ENCODE data around the gene ISG20.
"Not testable (repeated sequence)": the region's sequence is repeated elsewhere in the genome, so short reads cannot be mapped to it uniquely, and the experiment has no call there.

The ISG20 gene

DNA sequence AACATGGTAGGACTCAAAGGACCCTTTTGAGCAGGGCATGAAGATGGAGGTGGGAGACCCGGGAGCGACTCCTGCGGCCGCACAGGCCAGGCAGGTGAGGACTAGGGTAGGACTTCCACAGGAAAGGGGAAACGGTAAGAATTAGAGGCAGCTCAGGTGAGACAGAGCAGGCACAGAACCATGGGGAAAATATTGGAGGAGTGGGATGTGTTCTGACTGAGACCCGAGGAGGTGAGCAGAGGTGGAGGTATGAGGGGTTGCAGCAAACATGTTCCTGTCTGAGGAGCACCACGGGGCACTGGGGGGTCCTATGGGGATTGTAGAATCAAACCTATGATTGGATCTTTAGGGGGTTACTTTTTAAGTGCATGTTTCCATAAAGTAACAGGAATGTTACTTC is 1.4 kb upstream of the ISG20 start:
- DNase-seq: no peak

DNA sequence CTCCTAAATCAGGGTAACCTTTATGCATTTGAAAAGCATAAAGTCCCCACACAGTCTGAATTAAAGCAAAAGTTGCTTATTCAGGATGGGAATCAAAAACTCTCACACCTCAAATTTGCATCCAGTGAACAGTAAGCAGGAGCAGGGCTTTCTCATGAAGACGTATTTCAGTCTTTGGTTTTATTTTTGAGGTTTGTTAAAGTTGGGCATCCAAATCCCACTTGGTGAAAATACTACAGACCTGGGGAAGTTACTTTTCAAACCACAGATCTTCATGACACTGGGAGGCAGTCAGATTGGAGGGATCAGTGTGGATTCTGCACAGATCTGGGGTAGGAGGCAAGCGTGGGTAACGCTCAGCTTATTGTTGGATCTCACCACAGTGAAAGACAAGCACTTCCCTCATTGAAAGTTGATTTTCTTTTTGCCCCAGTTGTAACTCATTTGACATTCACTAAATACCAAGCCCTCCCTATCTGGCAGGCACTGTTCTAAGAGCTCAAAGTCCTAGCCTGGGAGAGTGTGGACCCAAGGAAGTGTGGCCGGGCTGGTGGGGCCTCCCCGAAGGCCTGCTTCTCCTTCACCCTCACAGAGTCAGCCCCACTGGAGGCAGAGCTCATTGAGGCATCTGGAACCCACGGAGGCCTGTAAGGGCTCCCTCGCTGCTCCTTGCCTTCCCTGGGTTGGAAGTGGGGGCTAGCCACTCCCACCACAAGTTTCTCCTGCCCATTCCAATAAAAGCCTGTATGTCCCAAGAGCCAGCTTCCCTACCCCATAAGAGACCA is 783 bp upstream of the ISG20 start:
- no peak for DNase-seq

DNA sequence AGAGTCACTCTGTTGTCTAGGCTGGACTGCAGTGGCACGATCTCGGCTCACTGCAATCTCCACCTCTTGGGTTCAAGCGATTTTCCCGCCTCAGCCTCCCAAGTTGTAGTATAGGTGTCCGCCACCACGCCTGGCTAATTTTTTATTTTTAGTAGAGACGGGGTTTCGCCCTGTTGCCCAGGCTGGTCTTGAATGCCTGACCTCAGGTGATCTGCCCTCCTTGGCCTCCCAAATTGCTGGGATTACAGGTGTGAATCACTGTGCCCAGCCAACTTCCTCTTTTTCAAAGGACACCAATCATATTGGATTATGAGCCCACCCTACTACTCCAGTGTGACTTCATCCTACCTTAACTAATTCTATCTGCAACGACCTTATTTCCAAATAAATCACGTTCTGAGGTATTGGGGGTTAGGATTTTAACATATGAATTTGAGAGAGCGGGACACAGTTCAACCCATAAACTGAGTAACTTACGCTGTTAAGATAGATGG is 3.2 kb downstream of the ISG20 start:
- no peak for DNase-seq

DNA sequence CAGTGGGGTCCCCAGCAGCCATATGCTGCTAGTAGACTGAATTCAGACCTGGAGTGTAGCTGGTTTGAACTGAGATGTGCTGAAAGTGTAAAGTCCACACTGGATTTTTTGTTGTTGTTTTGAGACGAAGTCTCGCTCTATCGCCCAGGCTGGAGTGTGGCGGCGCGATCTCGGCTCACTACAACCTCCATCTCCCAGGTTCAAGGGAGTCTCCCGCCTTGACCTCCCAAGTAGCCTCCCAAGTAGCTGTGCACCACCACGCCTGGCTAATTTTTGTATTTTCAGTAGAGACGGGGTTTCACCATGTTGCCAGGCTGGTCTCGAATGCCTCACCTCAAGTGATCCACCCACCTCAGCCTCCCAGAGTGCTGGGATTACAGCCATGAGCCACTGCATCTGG is 3.7 kb downstream of the ISG20 start:
- not testable (repeated sequence) for DNase-seq

DNA sequence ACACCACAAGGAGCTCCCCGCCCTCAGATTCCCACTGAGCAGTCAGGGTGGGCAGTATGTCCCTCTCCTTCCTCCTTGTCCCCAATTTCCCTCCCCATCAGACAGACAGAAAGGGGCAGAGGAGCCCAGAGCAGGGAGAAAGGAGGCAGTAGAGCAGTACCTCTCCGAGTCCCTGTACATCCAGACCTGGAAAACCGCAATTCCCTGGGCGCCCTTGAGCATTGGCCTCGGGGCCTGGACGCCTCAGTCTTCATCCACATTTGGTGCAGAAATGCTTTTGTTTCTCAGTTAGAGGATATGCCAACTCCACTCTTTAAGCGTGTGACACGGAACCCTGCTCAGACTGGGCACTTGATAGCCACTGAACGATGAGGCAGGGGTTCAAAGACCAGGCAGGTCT is 5.9 kb downstream of the ISG20 start:
- DNase-seq: no peak

DNA sequence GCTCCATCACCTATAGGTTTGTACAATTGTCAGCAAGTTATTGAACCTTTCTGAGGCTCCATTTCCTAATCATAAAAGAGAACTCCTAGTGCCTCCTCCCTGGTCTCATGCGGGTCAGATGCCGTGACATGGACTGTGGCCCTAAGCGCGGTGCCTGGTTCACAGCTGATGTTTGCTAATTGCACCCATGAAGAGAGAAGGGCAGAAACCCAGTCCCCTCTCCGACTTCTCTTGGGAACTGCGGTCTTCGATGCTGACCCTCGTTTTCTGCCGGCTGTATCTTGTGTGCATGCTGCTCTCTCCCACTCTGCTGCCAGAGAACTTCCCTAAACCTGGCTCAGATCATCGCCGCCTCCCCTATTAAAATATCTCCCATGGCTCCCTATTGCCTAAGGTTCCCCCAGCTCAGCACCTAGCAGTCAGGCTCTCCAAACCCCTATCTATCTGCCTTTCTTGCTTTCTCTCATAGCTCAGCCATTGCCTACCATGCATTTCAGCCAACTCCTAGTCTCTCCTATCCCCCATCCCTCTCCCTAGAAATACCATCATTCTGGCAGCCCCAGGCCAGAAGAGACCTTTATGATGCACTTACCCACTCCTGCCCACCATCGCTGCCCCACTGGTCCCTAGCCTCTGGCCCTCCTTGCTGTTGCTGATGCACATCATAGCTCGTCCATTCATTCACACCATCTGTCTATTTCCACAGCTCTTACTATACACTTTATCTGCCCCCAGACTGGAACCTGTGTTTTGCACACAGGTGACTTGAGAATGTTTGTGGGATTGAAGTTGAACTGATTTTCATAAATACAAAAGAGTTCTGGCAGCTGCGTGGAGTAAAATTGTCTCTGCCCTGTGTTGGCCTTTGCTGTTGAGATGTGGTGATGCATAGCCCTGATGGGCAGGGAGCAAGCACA is 6.6 kb downstream of the ISG20 start:
- DNase-seq: no peak

DNA sequence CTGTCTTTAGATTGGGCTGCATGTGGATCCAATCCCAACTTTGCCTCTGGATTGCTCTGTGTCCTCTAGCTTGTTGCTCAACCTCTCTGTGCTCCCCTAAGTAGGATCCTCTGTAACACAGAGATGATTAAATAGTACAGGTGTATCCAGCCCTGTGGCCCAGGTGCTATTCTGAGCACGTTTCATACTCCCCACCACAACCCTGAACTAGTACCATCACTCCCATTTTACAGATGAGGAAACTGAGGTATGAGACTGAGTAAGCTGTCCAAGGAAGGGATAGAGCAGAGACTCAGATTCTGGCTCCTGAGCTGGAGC is 7.2 kb downstream of the ISG20 start:
- no peak for DNase-seq

DNA sequence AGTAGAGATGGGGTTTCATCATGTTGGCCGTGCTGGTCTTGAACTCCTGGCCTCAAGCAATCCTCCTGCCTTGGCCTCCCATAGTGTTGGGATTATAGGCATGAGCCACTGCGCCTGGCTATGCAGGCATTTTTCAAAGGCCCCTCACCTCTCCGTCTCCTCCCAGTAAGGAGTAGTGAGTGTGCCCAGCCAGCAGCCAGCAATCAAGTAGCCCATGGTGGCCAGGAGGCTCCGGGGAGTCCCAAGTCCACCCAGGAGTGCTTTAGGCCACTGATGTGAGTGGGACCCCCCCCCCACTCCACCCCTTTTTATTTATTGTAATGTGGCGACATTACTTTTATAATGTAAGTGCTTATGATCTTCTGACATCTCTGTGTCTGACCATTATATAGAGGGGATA is 8.1 kb downstream of the ISG20 start:
- DNase-seq: no peak

DNA sequence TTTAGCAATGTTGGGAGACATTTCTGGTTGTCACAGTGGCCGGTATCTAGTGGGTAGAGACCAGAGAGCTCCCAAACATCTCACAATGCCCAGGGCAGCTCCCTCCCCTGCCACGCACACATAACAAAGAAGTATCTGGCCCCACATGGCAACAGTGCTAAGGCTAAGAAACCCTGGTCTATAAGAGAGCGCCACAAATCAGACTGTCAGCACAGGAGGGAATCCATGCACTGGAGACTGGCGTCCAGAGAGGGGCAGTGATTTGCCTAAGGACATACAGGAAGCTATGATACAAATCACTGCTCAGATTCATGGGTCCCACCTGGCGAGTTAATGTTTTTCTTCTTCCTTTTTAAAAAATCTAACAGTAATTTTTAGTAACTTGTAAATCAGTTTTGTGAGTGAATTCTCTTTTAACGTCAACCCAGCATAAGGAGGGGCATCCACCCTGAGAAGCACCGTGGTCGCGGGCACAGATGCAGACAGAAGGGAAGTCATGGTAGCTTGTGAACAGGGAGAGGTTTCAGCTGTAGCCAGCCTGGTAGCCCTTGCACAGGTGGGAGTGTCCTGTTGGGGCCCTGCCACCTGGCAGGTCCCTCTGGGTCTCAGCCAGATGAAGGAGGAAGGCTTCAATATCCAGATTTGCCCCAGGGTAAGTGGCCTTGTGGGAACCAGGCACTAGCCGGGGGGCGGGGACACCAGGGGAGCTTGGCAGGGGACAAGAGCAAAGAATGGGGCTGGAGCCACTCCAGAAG is 8.7 kb downstream of the ISG20 start:
- no peak for DNase-seq

DNA sequence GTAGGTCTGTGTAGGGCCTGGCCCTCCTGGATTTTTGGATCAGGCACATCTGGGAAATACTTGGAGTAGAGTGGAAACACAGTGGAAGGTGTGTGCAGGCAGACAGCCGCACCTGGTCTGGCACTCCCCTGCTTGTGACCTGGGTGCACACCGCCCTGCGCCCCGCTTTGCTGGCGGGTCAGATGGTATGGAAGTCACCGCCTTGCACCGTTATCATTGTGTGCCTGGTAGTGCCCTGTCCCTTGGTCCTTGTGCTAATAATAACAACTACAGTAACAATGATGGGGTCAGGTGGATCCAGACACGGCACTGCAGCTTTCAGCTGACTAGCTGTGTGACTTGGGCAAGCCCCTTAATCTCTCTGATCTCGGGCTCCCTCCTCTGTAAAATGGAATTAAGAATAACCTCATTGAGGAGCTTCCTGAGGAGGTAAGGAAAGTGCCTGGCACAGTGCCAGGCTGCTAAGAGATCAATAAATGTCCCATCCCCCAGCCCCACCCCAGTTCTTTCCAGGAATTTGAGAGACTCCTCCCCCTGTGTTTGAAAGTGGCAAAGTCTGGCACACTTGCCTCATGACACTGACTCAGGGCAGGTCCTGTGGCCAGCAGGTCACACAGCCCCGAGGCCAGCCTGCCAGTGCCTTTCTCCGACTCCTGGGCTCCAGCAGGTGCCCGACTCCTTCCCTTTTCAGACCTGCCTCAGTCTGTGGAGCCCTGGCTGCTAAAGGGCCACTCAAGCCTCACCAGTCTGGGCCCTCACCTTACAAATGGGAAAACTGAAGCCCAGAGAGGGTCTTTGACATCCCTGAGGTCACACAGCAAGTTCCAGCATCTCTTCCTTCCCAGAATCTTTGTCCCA is 9.8 kb downstream of the ISG20 start:
- DNase-seq: peak; percentile 15

DNA sequence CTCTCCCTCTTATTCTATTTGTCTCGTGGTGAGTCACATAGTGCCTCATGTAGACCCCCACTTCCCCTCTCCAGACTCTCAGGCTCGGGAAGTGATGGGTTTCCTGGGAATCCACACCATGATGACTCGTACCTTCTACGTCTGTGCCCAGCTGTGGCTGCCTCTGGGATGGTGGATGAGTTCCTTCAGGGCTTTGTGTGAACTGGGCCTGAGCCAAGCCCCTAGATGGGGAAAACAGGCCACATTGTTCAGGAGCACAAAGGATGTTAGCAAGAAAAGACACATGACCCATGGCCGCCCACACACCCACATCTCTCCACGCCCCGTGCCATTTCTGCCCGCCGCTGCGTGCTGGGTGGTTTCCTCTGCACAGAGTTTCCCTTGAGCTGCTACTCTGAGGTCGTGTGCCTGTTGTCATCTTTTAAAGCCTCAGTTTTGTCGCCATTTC is 10.5 kb downstream of the ISG20 start:
- peak; percentile 63 for DNase-seq

DNA sequence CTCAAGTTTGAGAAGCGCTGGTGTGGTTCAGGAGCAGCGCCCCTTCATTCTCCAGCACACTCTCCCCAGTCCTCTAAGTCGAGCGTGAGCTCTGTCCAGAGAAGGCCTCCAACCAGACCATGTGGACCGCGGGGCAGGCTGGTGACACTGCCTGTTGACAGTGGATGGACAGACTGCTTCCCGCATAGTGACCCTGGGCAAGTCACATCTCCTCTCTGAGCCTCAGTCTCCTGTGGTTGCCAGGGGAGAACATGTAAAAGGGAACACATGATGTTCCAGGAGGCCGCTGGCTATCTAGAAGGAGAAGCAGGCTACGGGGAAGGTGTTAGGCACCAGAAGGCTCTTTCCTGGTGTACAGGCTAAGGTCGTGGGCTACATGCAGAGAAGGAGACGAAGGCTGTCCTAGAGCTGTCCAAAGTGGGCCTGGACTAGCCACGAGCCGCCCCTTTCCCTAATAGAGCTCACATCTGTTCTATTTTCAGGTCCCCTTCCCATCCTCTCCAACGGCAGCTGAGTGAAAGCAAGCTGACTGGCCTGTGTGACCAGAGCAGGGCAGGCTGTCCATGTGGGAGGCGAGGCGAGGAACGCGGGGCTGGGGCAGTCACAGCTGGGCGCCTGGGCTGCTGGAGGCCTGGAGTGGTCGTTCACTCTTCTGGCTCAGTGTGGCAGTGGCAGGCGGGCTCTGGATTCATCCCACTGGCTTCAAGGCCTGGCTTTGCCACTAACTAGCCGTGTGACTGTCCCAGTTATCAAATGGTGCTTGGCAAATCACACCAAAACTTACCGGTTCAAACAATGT is 11.1 kb downstream of the ISG20 start:
- DNase-seq: no peak

DNA sequence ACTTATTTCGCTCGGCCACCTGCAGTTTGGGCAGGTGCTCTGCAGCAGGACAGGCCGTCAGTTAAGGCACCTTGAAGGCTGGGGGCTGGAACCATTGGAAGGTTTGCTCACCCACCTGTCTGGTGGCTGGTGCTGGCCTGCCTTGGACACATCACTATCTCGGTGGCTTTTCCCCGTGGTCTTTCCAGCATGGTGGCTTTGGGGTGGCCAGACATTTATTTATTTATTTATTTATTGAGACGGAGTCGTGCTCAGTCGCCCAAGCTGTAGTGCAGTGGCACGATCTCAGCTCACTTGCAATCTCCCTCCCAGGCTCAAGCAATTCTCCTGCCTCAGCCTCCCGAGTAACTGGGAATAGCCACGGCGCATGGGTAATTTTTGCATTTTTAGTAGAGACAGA is 11.7 kb downstream of the ISG20 start:
- DNase-seq: no peak

DNA sequence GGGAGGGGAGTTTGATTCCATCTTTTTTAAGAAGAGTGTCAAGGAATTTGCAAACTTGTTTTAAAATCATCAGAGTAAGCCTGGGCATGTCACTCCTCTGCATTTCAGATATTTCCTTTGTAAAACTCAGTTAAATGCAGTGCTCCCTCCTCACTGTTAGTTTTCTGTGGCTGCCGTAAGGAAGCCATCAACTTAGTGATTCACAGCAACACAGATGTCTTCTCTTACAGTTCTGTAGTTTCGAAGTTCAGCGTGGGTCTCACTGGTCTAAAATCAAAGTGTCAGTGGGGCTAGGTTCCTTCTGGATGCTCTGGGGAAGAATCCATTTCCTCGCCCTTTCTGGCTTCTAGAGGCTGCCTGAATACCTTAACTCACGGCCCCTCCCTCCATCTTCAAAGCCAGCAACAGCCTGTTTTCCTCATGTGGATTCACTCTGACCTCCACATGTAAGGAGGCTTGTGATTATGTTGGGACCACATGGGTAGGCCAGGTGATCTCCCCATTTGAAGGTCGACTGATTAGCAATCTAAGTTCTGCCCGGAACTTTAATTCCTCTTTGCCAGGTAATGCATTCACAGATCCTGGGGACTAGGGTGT is 12.4 kb downstream of the ISG20 start:
- no peak for DNase-seq

DNA sequence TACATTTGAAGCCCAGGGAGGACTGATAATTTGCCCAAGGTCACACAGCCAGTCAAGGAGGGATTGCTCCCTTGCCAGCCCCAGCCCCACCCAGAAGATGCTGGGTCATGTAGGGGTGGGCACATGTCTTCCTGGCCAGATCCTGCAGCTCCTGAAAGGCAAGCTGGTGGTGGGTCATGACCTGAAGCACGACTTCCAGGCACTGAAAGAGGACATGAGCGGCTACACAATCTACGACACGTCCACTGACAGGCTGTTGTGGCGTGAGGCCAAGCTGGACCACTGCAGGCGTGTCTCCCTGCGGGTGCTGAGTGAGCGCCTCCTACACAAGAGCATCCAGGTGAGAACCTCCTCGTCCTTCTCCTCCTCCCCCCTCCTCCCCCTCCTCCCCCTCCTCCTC is 13.2 kb downstream of the ISG20 start:
- DNase-seq: no peak

DNA sequence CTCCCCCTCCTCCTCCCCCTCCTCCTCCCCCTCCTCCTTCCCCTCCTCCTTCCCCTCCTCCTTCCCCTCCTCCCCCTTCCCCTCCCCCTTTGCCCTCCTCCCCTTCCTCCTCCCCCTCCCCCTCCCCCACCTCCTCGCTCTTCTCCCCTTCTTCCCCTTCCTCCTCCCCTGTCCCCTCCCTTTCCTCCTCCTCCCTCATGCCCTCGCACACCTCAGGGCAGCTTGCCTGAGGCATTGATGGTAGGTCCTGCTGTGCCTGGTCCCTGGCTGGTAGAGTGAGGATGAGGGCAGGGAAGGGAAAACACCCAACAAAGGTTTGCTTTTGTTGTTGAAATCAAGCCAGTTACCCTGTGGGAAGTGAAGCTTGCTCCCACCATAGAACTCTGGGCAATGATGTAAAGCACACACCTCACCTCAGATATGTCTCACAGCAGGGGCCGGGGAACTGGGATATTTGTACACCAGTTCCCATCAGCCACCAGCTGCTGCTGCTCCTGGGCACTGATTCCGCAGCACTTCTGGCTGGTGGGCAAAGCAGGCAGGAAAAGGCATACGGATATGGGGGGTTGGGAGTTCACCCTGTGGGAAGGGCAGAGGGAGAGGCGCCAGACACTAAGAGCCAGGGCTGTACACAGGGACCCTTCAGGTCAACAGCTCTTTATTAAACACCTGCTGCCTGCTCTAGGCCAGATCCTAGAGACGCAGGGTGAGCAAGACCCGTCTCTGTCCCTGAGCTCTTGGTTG is 13.8 kb downstream of the ISG20 start:
- DNase-seq: no peak

DNA sequence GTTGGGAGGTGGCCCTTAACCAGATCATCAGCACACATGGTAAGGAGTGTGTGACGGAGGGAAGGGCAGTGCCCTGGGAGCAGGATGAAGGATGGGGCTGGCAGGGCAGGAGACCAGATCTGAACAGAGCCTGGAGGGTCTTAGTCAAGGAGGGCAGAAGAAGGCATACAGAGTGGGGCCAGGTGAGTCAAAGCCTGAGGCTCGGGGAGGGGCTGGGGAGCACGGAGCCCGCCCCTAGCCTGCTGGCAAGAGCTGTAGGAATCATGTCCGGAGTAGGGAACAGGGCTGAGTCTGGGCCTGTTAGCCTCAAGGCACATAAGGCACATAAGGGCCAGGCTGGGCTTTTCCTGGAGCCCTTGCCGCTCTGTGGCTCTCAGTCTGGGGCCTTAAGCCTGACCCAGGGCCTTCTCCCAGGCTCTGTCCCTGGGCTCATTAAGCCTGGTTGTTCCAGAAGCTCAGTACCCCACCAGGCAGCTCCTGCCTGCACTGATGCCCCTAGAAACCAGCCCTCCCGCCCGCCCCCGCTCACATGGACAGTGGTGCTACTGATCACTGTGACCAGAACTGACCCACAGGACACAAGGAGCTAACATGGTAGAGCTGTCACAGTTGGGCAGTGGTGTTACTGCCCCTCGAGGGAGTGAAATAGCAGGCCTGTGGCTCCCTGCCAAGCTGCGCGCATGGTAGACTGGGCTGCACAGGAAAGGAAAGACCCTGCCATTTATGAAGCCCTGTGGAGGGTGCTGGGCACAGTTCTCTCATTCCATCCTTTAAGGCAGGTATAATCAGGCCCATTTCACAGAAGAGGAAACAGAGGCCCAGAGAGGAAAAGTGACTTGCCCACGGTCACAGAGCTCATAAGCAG is 14.6 kb downstream of the ISG20 start:
- DNase-seq: no peak

DNA sequence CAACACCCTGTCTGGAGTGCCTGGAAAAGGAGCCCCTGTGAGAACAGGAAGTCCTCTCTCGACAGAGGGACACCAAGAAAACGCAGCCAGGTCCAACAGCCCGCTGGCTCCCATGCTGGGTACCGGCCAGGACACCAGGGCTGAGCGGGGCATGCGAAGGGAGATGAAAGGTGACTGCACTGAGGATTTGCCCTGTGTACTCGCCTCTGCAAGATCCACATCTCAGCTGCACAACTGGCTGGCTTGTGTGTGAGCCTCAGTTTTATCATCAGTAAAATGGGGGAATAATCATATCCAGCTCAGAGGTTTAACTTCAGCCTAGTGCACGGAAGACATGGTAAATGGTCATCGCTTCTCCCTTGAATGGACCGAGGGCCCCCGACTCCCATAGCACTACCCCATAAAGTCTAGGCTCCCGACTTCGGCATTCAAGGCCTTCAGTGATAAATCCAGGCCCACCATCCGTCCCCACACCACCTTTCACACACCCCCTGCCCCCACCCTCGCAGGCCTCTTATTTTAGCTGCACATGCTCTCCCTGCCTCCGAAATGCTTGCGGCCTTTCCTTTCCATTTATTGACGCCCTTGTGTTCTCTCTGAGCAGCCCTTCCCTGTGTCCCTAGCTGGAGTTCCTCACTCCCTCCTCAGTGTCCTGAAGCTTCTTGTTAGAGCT is 15.8 kb downstream of the ISG20 start:
- DNase-seq: no peak

DNA sequence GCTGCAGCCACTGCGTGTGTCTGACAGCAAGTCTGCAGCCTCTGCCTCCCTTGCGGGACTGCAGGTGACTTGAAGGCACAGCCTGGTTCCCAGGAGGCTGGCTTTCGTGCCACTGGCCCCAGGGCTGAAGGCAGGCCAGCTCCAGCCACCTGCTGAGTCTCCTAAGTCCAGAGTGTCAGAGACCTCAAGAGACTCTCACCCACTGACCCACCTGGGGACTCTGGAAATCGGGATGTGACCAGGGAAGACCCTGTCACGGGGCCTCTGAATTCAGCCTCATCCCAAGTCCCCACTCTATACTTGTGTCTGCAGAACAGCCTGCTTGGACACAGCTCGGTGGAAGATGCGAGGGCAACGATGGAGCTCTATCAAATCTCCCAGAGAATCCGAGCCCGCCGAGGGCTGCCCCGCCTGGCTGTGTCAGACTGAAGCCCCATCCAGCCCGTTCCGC is 16.3 kb downstream of the ISG20 start:
- DNase-seq: no peak

Measured in activated CD4-positive, alpha-beta T cell treated with anti-CD3 and anti-CD28 coated beads, Interleukin-10, Interleukin-2, amounts not matched to agents 100 ng/mL and 50 ng/mL, durations not matched to agents 16 hours and 8 hours (primary cell).